Stimulated activated naive B cell treated with anti-CD40 and anti-IgM and Interleukin-4, amounts not matched to agents 10 μg/mL and 1 μg/mL and 100 μg/mL, for 72 hours (primary cell): ENCODE measurements around the gene PNMA1.
A peak's percentile ranks its signal among the peaks of the same experiment; 100 is the strongest.

ENCODE experiments used
- ATAC-seq, 2 donors: fragments of 150-1000 bp; cut with Tn5 transposase; replicated peaks; 2 replicates each; pipeline ENCODE4 v1.10.0; 2021; ENCODE audit warnings: moderate library complexity in 1 of 2
- DNase-seq: peaks from one replicate; pipeline ENCODE4 v3.0.0; 2021
- H3K27ac Mint-ChIP-seq: one replicate; pipeline ENCODE4 v1.8.0; 2022; ENCODE audit warnings: mild to moderate bottlenecking, mixed read lengths
- H3K27me3 Mint-ChIP-seq, 2 donors: one replicate each; pipeline ENCODE4 v1.8.0; 2022; ENCODE audit warnings: mixed read lengths in 2 of 2
- H3K36me3 Mint-ChIP-seq, 2 donors: one replicate each; pipeline ENCODE4 v1.8.0; 2022; ENCODE audit warnings: mixed read lengths in 2 of 2, mild to moderate bottlenecking in 1 of 2
- H3K4me1 Mint-ChIP-seq, 2 donors: one replicate each; pipeline ENCODE4 v1.8.0; 2022; ENCODE audit warnings: mixed read lengths in 2 of 2, mild to moderate bottlenecking in 1 of 2
- H3K4me3 Mint-ChIP-seq, 2 donors: one replicate each; pipeline ENCODE4 v1.8.0; 2022; ENCODE audit warnings: mild to moderate bottlenecking in 2 of 2, mixed read lengths in 2 of 2, moderate library complexity in 1 of 2
- H3K9me3 Mint-ChIP-seq, 2 donors: one replicate each; pipeline ENCODE4 v1.8.0; 2022; ENCODE audit warnings: mixed read lengths in 2 of 2, mild to moderate bottlenecking in 1 of 2

PNMA1 gene

GRCh38 chr14:73754911-73755360 lies 40.8 kb upstream of the PNMA1 start:
- Mint-ChIP-seq H3K27me3 (no peaks in the 10 kb centered on the region), H3K9me3 (no peaks in the 10 kb centered on the region), H3K4me1 (peaks cover 70 to 89% of the 10 kb centered on the region in 2 donors), H3K4me3 (peak overlapping the region; percentile 76 to 90), H3K36me3 (peaks cover 24 to 56% of the 10 kb centered on the region in 2 donors), H3K27ac (peak overlapping the region; percentile 90)
- no peak for DNase-seq
- ATAC-seq: no peak

GRCh38 chr14:73753887-73754795 lies 40.0 kb upstream of the PNMA1 start:
- Mint-ChIP-seq H3K27me3 (no peaks in the 10 kb centered on the region), H3K9me3 (no peaks in the 10 kb centered on the region), H3K4me1 (peaks cover 70 to 96% of the 10 kb centered on the region in 2 donors), H3K27ac (peak overlapping the region; percentile 90), H3K36me3 (peaks cover 23 to 54% of the 10 kb centered on the region in 2 donors), H3K4me3 (peak overlapping the region; percentile 76 to 90)
- DNase-seq (peak; percentile 74), ATAC-seq (peak; percentile 72 to 78)

- peak in 1 of 2 donors; percentile 7 for ATAC-seq
- Mint-ChIP-seq H3K36me3 (peaks cover 23 to 49% of the 10 kb centered on the region in 2 donors), H3K4me3 (peak overlapping the region; percentile 76 to 90), H3K4me1 (peaks cover 74 to 99% of the 10 kb centered on the region in 2 donors), H3K9me3 (no peaks in the 10 kb centered on the region), H3K27ac (peak overlapping the region; percentile 90), H3K27me3 (no peaks in the 10 kb centered on the region)
- no peak for DNase-seq
Observed at GRCh38 chr14:73753124-73753886, 39.1 kb upstream of the PNMA1 start.

- peaks cover 74 to 99% of the 10 kb centered on the region in 2 donors for H3K4me1 Mint-ChIP-seq
- DNase-seq: no peak
- H3K27me3 Mint-ChIP-seq: no peaks in the 10 kb centered on the region
- no peaks in the 10 kb centered on the region for H3K9me3 Mint-ChIP-seq
- no peak for ATAC-seq
- peak overlapping the region; percentile 90 for H3K27ac Mint-ChIP-seq
- H3K36me3 Mint-ChIP-seq: peaks cover 19 to 42% of the 10 kb centered on the region in 2 donors
- H3K4me3 Mint-ChIP-seq: peak overlapping the region; percentile 64 to 90
Observed at GRCh38 chr14:73752297-73752992, 38.3 kb upstream of the PNMA1 start.

- Mint-ChIP-seq H3K27ac (peak overlapping the region; percentile 90), H3K4me1 (peaks cover 76 to 99% of the 10 kb centered on the region in 2 donors), H3K9me3 (no peaks in the 10 kb centered on the region), H3K36me3 (peaks cover 14 to 42% of the 10 kb centered on the region in 2 donors), H3K27me3 (no peaks in the 10 kb centered on the region), H3K4me3 (peak overlapping the region; percentile 32 to 90)
- ATAC-seq (peak; percentile 28 to 33), DNase-seq (no peak)
Observed at GRCh38 chr14:73751157-73751691, 37.0 kb upstream of the PNMA1 start.

- Mint-ChIP-seq H3K4me3 (no peak overlapping the region), H3K9me3 (no peaks in the 10 kb centered on the region), H3K27me3 (no peaks in the 10 kb centered on the region), H3K4me1 (peaks cover 72 to 99% of the 10 kb centered on the region in 2 donors), H3K36me3 (peaks cover 14 to 34% of the 10 kb centered on the region in 2 donors), H3K27ac (peak overlapping the region; percentile 90)
- no peak for DNase-seq
- no peak for ATAC-seq
Observed at GRCh38 chr14:73750531-73750901, 36.3 kb upstream of the PNMA1 start.

- Mint-ChIP-seq H3K27ac (peak overlapping the region; percentile 90), H3K4me3 (no peak overlapping the region), H3K4me1 (peaks cover 71 to 99% of the 10 kb centered on the region in 2 donors), H3K9me3 (no peaks in the 10 kb centered on the region), H3K27me3 (no peaks in the 10 kb centered on the region), H3K36me3 (peaks cover 12 to 32% of the 10 kb centered on the region in 2 donors)
- DNase-seq: no peak
- no peak for ATAC-seq
Observed at GRCh38 chr14:73749706-73750530, 35.7 kb upstream of the PNMA1 start.

GRCh38 chr14:73748858-73749357 lies 34.7 kb upstream of the PNMA1 start:
- H3K4me1 Mint-ChIP-seq: peaks cover 74 to 99% of the 10 kb centered on the region in 2 donors

GRCh38 chr14:73747379-73748211 lies 33.4 kb upstream of the PNMA1 start:
- H3K9me3 Mint-ChIP-seq: no peaks in the 10 kb centered on the region
- DNase-seq: no peak
- peak overlapping the region; percentile 89 for H3K27ac Mint-ChIP-seq
- H3K36me3 Mint-ChIP-seq: peaks cover 10 to 41% of the 10 kb centered on the region in 2 donors
- peak in 1 of 2 donors; percentile 13 for ATAC-seq
- H3K4me1 Mint-ChIP-seq: peaks cover 75 to 99% of the 10 kb centered on the region in 2 donors
- no peaks in the 10 kb centered on the region for H3K27me3 Mint-ChIP-seq
- peak overlapping the region; percentile 43 to 65 for H3K4me3 Mint-ChIP-seq

More at GRCh38 chr14:73748858-73749357, 34.7 kb upstream of the PNMA1 start:
- peaks cover 12 to 34% of the 10 kb centered on the region in 2 donors for H3K36me3 Mint-ChIP-seq
- H3K4me3 Mint-ChIP-seq: no peak overlapping the region
- DNase-seq (no peak), ATAC-seq (no peak)
- no peaks in the 10 kb centered on the region for H3K9me3 Mint-ChIP-seq
- no peak overlapping the region for H3K27ac Mint-ChIP-seq
- H3K27me3 Mint-ChIP-seq: no peaks in the 10 kb centered on the region

GRCh38 chr14:73746520-73747378 lies 32.6 kb upstream of the PNMA1 start:
- Mint-ChIP-seq H3K4me3 (peak overlapping the region; percentile 43 to 65), H3K9me3 (no peaks in the 10 kb centered on the region)

More at GRCh38 chr14:73746520-73747378, 32.6 kb upstream of the PNMA1 start:
- H3K27ac Mint-ChIP-seq: peak overlapping the region; percentile 89
- H3K36me3 Mint-ChIP-seq: peaks cover 10 to 34% of the 10 kb centered on the region in 2 donors
- peaks cover 75 to 99% of the 10 kb centered on the region in 2 donors for H3K4me1 Mint-ChIP-seq
- no peaks in the 10 kb centered on the region for H3K27me3 Mint-ChIP-seq
- no peak for DNase-seq
- ATAC-seq: peak; percentile 10 to 14
